Measurements from ENCODE around the gene MINK1.

The MINK1 gene

DNA sequence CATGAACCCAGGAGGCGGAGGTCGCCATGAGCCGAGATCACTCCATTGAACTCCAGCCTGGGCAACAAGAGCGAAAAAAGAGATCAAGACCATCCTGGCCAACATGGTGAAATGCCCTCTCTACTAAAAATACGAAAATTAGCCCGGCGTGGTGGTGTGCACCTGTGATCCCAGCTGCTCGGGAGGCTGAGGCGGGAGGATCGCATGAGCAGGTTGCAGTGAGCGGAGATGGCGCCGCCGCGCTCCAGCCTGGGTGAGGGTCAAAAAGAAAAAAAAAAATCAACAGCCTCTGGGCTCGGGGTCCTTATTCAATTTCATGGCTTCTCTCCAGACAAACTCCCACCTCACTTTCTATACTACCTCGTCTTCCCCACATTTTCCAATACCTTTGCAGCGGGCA lies 95.7 kb downstream of the MINK1 start:
- Histone ChIP-seq H3K4me1 (ENCODE audit: control insufficient read depth, insufficient read depth, low read length, poor library complexity, severe bottlenecking) (peaks cover 3% of the 10 kb centered on the region), H3K4me3 (ENCODE audit: insufficient read depth, low read depth, low read length, poor library complexity, severe bottlenecking) (no peak overlapping the region), H3K36me3 (ENCODE audit: control insufficient read depth, insufficient read depth, low read length) (no peaks in the 10 kb centered on the region)

DNA sequence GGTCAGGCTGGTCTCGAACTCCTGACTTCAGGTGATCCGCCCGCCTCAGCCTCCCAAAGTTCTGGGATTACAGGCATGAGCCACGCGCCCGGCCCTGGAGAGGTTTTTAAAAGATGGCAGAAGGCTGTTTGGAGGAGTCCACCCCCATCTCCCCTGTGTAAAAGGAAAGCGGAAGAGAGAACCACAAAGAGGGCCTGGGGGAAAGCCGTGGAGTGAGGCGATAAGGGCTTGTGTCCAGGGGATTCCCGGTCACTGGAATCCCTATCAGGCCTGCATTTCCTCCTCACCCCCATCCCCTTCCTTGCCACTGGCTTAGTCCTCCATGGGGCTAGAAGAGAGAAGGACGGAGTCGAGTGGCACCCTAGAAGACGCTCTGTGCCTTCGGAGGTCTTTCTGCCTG lies 98.8 kb downstream of the MINK1 start, which contains the start of gene GP1BA:
Gene GP1BA, plus strand, starts transcription at position 315 of the 400 bp plus-strand sequence. CDS start 328 bp downstream, outside the sequence.
- no peak for DNase-seq

More for the DNA sequence above, 95.7 kb downstream of the MINK1 start:
- Histone ChIP-seq H3K27me3 (replicated peaks; ENCODE audit: control insufficient read depth, insufficient read depth, low read length, poor library complexity, severe bottlenecking) (no peaks in the 10 kb centered on the region), H3K27ac (ENCODE audit: insufficient read depth, low read length, poor library complexity, severe bottlenecking) (no peak overlapping the region), H3K9me3 (ENCODE audit: control insufficient read depth, low read length) (no peaks in the 10 kb centered on the region)
- DNase-seq, result no peak

DNA sequence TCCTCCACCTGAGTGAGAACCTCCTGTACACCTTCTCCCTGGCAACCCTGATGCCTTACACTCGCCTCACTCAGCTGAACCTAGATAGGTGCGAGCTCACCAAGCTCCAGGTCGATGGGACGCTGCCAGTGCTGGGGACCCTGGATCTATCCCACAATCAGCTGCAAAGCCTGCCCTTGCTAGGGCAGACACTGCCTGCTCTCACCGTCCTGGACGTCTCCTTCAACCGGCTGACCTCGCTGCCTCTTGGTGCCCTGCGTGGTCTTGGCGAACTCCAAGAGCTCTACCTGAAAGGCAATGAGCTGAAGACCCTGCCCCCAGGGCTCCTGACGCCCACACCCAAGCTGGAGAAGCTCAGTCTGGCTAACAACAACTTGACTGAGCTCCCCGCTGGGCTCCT lies 99.6 kb downstream of the MINK1 start:
- H3K4me1 ChIP-seq (ENCODE audit: control insufficient read depth, insufficient read depth, low read length, poor library complexity, severe bottlenecking), result peaks cover 11% of the 10 kb centered on the region
- no peaks in the 10 kb centered on the region for H3K27me3 ChIP-seq (replicated peaks; ENCODE audit: control insufficient read depth, insufficient read depth, low read length, poor library complexity, severe bottlenecking)
- H3K9me3 ChIP-seq (ENCODE audit: control insufficient read depth, low read length), result no peaks in the 10 kb centered on the region
- DNase-seq, result no peak
- peaks cover 16% of the 10 kb centered on the region for H3K36me3 ChIP-seq (ENCODE audit: control insufficient read depth, insufficient read depth, low read length)
- no peak overlapping the region for H3K27ac ChIP-seq (ENCODE audit: insufficient read depth, low read length, poor library complexity, severe bottlenecking)
- H3K4me3 ChIP-seq (ENCODE audit: insufficient read depth, low read depth, low read length, poor library complexity, severe bottlenecking), result no peak overlapping the region

More for the DNA sequence above, 98.8 kb downstream of the MINK1 start, which contains the start of gene GP1BA:
- peaks cover 11% of the 10 kb centered on the region for H3K4me1 ChIP-seq (ENCODE audit: control insufficient read depth, insufficient read depth, low read length, poor library complexity, severe bottlenecking)
- peaks cover 8% of the 10 kb centered on the region for H3K36me3 ChIP-seq (ENCODE audit: control insufficient read depth, insufficient read depth, low read length)
- H3K27ac ChIP-seq (ENCODE audit: insufficient read depth, low read length, poor library complexity, severe bottlenecking), result no peak within 1 kb of the TSS
- no peaks in the 10 kb centered on the region for H3K9me3 ChIP-seq (ENCODE audit: control insufficient read depth, low read length)
- H3K4me3 ChIP-seq (ENCODE audit: insufficient read depth, low read depth, low read length, poor library complexity, severe bottlenecking), result no peak within 1 kb of the TSS
- H3K27me3 ChIP-seq (replicated peaks; ENCODE audit: control insufficient read depth, insufficient read depth, low read length, poor library complexity, severe bottlenecking), result no peaks in the 10 kb centered on the region

DNA sequence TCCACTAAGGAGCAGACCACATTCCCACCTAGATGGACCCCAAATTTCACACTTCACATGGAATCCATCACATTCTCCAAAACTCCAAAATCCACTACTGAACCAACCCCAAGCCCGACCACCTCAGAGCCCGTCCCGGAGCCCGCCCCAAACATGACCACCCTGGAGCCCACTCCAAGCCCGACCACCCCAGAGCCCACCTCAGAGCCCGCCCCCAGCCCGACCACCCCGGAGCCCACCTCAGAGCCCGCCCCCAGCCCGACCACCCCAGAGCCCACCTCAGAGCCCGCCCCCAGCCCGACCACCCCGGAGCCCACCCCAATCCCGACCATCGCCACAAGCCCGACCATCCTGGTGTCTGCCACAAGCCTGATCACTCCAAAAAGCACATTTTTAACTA lies 100.5 kb downstream of the MINK1 start:
- DNase-seq, result no peak
- H3K27ac ChIP-seq (ENCODE audit: insufficient read depth, low read length, poor library complexity, severe bottlenecking), result no peak overlapping the region
- no peaks in the 10 kb centered on the region for H3K27me3 ChIP-seq (replicated peaks; ENCODE audit: control insufficient read depth, insufficient read depth, low read length, poor library complexity, severe bottlenecking)
- peaks cover 15% of the 10 kb centered on the region for H3K4me1 ChIP-seq (ENCODE audit: control insufficient read depth, insufficient read depth, low read length, poor library complexity, severe bottlenecking)
- no peaks in the 10 kb centered on the region for H3K9me3 ChIP-seq (ENCODE audit: control insufficient read depth, low read length)
- H3K36me3 ChIP-seq (ENCODE audit: control insufficient read depth, insufficient read depth, low read length), result peaks cover 22% of the 10 kb centered on the region
- H3K4me3 ChIP-seq (ENCODE audit: insufficient read depth, low read depth, low read length, poor library complexity, severe bottlenecking), result no peak overlapping the region

DNA sequence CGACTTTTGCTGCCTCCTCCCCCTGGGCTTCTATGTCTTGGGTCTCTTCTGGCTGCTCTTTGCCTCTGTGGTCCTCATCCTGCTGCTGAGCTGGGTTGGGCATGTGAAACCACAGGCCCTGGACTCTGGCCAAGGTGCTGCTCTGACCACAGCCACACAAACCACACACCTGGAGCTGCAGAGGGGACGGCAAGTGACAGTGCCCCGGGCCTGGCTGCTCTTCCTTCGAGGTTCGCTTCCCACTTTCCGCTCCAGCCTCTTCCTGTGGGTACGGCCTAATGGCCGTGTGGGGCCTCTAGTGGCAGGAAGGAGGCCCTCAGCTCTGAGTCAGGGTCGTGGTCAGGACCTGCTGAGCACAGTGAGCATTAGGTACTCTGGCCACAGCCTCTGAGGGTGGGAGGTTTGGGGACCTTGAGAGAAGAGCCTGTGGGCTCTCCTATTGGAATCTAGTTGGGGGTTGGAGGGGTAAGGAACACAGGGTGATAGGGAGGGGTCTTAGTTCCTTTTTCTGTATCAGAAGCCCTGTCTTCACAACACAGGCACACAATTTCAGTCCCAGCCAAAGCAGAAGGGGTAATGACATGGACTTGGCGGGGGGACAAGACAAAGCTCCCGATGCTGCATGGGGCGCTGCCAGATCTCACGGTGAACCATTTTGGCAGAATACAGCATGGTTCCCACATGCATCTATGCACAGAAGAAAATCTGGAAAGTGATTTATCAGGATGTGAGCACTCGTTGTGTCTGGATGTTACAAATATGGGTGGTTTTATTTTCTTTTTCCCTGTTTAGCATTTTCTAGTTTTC lies 101.2 kb downstream of the MINK1 start:
- Histone ChIP-seq H3K4me1 (ENCODE audit: control insufficient read depth, insufficient read depth, low read length, poor library complexity, severe bottlenecking) (peaks cover 22% of the 10 kb centered on the region), H3K27ac (ENCODE audit: insufficient read depth, low read length, poor library complexity, severe bottlenecking) (no peak overlapping the region), H3K27me3 (replicated peaks; ENCODE audit: control insufficient read depth, insufficient read depth, low read length, poor library complexity, severe bottlenecking) (no peaks in the 10 kb centered on the region), H3K9me3 (ENCODE audit: control insufficient read depth, low read length) (no peaks in the 10 kb centered on the region), H3K36me3 (ENCODE audit: control insufficient read depth, insufficient read depth, low read length) (peaks cover 22% of the 10 kb centered on the region), H3K4me3 (ENCODE audit: insufficient read depth, low read depth, low read length, poor library complexity, severe bottlenecking) (no peak overlapping the region)
- no peak for DNase-seq

DNA sequence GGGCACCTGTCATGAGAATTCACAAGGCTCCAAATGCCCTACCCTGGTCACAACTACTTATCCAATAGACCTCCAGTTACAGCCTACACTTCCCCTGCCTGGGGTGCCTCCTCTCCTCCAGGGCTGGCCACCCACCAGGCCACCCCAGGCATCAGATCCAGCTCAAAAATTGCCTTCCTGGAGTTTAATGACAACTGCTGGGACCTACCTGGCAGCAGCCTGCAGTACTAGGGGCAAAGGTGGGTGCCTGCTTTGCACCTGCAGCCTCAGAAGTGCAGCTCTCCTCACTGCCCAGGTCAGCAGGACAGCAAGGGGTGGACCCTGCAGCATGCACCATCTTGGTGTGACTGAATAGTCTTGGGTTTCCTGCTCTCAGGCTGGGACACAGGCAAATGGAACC lies 102.5 kb downstream of the MINK1 start:
- Histone ChIP-seq H3K9me3 (ENCODE audit: control insufficient read depth, low read length) (no peaks in the 10 kb centered on the region), H3K27me3 (replicated peaks; ENCODE audit: control insufficient read depth, insufficient read depth, low read length, poor library complexity, severe bottlenecking) (no peaks in the 10 kb centered on the region), H3K4me3 (ENCODE audit: insufficient read depth, low read depth, low read length, poor library complexity, severe bottlenecking) (no peak overlapping the region), H3K27ac (ENCODE audit: insufficient read depth, low read length, poor library complexity, severe bottlenecking) (no peak overlapping the region), H3K4me1 (ENCODE audit: control insufficient read depth, insufficient read depth, low read length, poor library complexity, severe bottlenecking) (peaks cover 22% of the 10 kb centered on the region), H3K36me3 (ENCODE audit: control insufficient read depth, insufficient read depth, low read length) (peaks cover 22% of the 10 kb centered on the region)
- DNase-seq, result no peak

DNA sequence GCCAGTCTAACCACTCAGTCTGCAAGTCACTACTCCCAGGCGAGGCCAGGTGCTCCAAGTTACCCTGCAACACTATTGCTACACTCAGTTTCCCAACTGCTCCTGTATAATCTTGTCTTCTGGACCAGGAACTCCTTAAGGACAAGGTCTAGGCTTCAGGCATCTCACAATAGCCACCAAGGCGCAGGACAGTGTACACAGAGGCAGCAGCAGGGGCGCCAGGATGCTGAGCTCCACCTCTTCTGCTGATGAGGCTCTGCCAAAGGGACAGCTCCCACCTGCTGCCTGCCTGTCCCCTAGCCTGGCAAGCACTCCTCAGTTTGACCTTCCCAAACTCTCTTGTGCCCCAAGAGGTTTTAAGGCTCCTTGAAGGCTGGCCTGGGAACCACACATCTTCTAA lies 103.3 kb downstream of the MINK1 start:
- H3K9me3 ChIP-seq (ENCODE audit: control insufficient read depth, low read length), result no peaks in the 10 kb centered on the region
- no peak overlapping the region for H3K4me3 ChIP-seq (ENCODE audit: insufficient read depth, low read depth, low read length, poor library complexity, severe bottlenecking)
- no peak overlapping the region for H3K27ac ChIP-seq (ENCODE audit: insufficient read depth, low read length, poor library complexity, severe bottlenecking)
- peaks cover 22% of the 10 kb centered on the region for H3K4me1 ChIP-seq (ENCODE audit: control insufficient read depth, insufficient read depth, low read length, poor library complexity, severe bottlenecking)
- no peak for DNase-seq
- H3K27me3 ChIP-seq (replicated peaks; ENCODE audit: control insufficient read depth, insufficient read depth, low read length, poor library complexity, severe bottlenecking), result no peaks in the 10 kb centered on the region
- peaks cover 22% of the 10 kb centered on the region for H3K36me3 ChIP-seq (ENCODE audit: control insufficient read depth, insufficient read depth, low read length)

DNA sequence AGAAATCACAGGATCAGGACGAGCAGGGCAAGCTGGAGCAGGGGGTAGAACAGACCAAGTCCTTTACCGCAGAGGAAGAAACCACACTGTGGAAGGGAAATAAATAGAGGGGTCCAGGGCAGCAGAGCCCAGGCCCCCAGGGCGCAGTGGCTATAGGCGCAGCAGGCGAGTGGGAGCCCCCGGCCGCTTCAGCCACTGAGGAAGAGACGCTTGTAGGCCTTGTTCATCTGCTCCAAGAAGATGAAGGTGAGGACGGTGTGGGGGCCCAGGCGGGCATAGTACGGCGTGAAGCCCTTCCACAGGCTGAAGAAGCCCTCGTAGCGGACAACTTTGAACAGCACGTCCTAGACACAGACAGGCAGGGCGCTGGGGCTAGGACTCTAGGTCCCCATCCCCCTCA lies 104.4 kb downstream of the MINK1 start:
- Histone ChIP-seq H3K4me1 (ENCODE audit: control insufficient read depth, insufficient read depth, low read length, poor library complexity, severe bottlenecking) (peaks cover 29% of the 10 kb centered on the region), H3K27me3 (replicated peaks; ENCODE audit: control insufficient read depth, insufficient read depth, low read length, poor library complexity, severe bottlenecking) (no peaks in the 10 kb centered on the region), H3K27ac (ENCODE audit: insufficient read depth, low read length, poor library complexity, severe bottlenecking) (no peak overlapping the region), H3K9me3 (ENCODE audit: control insufficient read depth, low read length) (no peaks in the 10 kb centered on the region), H3K36me3 (ENCODE audit: control insufficient read depth, insufficient read depth, low read length) (peaks cover 26% of the 10 kb centered on the region), H3K4me3 (ENCODE audit: insufficient read depth, low read depth, low read length, poor library complexity, severe bottlenecking) (no peak overlapping the region)
- no peak for DNase-seq

DNA sequence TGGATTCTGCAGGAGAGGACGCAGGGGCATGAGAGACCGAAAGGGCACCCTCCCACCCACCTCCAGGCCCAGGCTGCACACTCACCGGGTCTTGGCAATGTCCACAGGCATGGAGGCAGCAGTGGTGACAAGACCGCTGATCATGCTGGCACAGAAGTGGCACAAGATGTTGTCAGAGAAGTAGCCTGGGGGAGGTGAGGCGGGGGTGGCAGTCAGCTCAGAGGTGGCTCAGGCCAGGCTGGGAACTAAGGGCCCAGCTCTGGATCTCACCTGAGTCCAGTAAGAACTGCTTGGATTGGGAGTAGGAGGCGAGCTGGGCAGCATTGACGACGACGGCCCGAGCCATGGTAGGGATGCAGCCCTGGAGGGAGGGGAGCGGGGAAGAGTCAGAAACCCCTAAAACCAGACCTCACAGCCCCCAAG lies 104.9 kb downstream of the MINK1 start:
- Histone ChIP-seq H3K27ac (ENCODE audit: insufficient read depth, low read length, poor library complexity, severe bottlenecking) (no peak overlapping the region), H3K27me3 (replicated peaks; ENCODE audit: control insufficient read depth, insufficient read depth, low read length, poor library complexity, severe bottlenecking) (no peaks in the 10 kb centered on the region), H3K4me1 (ENCODE audit: control insufficient read depth, insufficient read depth, low read length, poor library complexity, severe bottlenecking) (peaks cover 34% of the 10 kb centered on the region), H3K4me3 (ENCODE audit: insufficient read depth, low read depth, low read length, poor library complexity, severe bottlenecking) (no peak overlapping the region), H3K9me3 (ENCODE audit: control insufficient read depth, low read length) (no peaks in the 10 kb centered on the region), H3K36me3 (ENCODE audit: control insufficient read depth, insufficient read depth, low read length) (peaks cover 30% of the 10 kb centered on the region)
- DNase-seq, result no peak

DNA sequence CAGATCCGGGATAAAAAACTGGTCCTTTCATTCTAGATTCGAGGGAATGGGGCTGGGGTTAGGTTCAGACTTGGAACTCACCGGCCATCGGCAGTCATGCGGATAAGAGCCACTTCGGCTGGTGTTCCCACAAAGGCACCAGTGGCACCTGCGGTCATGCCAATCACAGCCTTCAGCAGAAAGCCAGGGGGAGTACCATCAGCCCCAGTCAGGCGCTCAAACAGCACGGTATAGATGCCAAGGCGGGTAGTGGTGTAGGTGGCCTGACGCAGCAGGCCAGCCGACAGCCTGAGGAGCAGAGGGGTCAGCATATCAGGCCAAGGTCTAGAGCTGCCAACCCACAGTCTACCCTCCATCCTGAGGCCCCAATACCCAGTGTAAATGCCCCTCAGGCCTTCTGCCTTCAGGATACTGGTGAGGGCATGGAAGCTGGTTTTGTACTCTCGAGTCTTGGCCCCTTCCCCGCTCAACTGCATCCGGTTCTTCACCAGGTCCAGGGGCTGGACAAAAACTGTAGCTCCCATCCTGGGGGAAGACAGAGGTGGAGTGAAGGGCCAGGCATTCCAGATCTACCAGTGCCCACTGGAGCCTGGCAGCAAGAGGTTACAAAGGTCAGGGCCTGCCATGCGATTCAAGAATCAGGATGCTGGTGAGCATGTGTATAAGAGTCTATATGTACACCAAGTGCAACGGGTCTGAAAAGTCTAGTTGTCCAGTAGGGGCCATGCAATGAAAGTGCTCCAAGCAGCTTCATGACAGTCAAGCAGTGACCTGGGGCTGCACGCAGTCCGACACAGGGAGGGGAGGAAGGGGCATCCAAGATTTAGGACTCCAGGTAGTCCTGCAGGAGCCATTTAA lies 105.8 kb downstream of the MINK1 start:
- peak overlapping the region; percentile 74 for H3K27ac ChIP-seq (ENCODE audit: insufficient read depth, low read length, poor library complexity, severe bottlenecking)
- H3K36me3 ChIP-seq (ENCODE audit: control insufficient read depth, insufficient read depth, low read length), result peaks cover 34% of the 10 kb centered on the region
- H3K4me3 ChIP-seq (ENCODE audit: insufficient read depth, low read depth, low read length, poor library complexity, severe bottlenecking), result peak overlapping the region; percentile 73
- no peaks in the 10 kb centered on the region for H3K9me3 ChIP-seq (ENCODE audit: control insufficient read depth, low read length)
- no peaks in the 10 kb centered on the region for H3K27me3 ChIP-seq (replicated peaks; ENCODE audit: control insufficient read depth, insufficient read depth, low read length, poor library complexity, severe bottlenecking)
- peaks cover 39% of the 10 kb centered on the region for H3K4me1 ChIP-seq (ENCODE audit: control insufficient read depth, insufficient read depth, low read length, poor library complexity, severe bottlenecking)
- DNase-seq, result no peak

All from effector memory CD4-positive, alpha-beta T cell (primary cell).